SK-N-SH (cell line): ENCODE results near the gene GGT7. TPM values are rescaled to one million over a fixed set of nuclear protein-coding genes. Genes with fewer than 3 reads are reported as not detected.

Source experiments
- CTCF ChIA-PET: fragments of 300-600, 350-600 bp; formaldehyde crosslinking; extraction: SDS; loops from one replicate; lab custom pipeline; 2021; lab: Yijun Ruan, JAX
- POLR2A ChIA-PET: fragments of 350-600 bp; sonication (Branson Sonifier 250); formaldehyde crosslinking; extraction: SDS; loops from one replicate; lab custom pipeline; 2020; ENCODE audit warnings: antibody characterized with exemption, inconsistent platforms; lab: Yijun Ruan, JAX
- DNase-seq: peaks from one replicate; pipeline ENCODE4 v3.0.0; 2012
- H2AFZ ChIP-seq: fragments of 200-600 bp; sonication (generic); 2 replicates; pipeline ENCODE4 v1.8.1; 2016; ENCODE audit warnings: antibody characterized with exemption, mild to moderate bottlenecking, low read depth
- H3F3A ChIP-seq: fragments of 200-600 bp; sonication (generic); replicated peaks from 2 replicates; pipeline ENCODE3; 2016; ENCODE audit warnings: antibody characterized with exemption, mild to moderate bottlenecking; ENCODE audit not compliant: insufficient read depth
- H3K27ac ChIP-seq, 2 experiments: fragments of 200-500 bp in 1 of 2; fragments of 200-600 bp in 1 of 2; sonication (Bioruptor generic) in 1 of 2; sonication (generic), shearing (Covaris generic) in 1 of 2; 2 replicates each; pipeline versions ENCODE4 v1.5.1 to v1.6.1; 2014 to 2016; ENCODE audit warnings: low read depth in 2 of 2, inconsistent platforms in 1 of 2, low read length in 1 of 2, mild to moderate bottlenecking in 1 of 2, mixed read lengths in 1 of 2
- H3K27me3 ChIP-seq: fragments of 200-600 bp; sonication (generic), shearing (Covaris generic); 2 replicates; pipeline ENCODE4 v1.6.1; 2016; ENCODE audit warnings: mixed run types; ENCODE audit not compliant: insufficient read depth
- H3K36me3 ChIP-seq, 2 experiments: fragments of 200-500 bp in 1 of 2; fragments of 200-600 bp in 1 of 2; sonication (Bioruptor generic) in 1 of 2; sonication (generic) in 1 of 2; replicated peaks in 1 of 2; 2 replicates each; pipeline versions ENCODE3 to v1.5.1; 2014 to 2016; ENCODE audit warnings: low read length in 1 of 2, mild to moderate bottlenecking in 1 of 2; ENCODE audit not compliant: insufficient read depth in 2 of 2, control insufficient read depth in 1 of 2
- H3K4me1 ChIP-seq, 2 experiments: fragments of 200-500 bp in 1 of 2; fragments of 200-600 bp in 1 of 2; sonication (Bioruptor generic) in 1 of 2; sonication (generic), shearing (Covaris generic) in 1 of 2; 2 replicates each; pipeline versions ENCODE4 v1.5.1 to v1.6.1; 2014 to 2016; ENCODE audit warnings: low read depth in 1 of 2, low read length in 1 of 2, mixed run types in 1 of 2; ENCODE audit not compliant: insufficient read depth in 2 of 2, control insufficient read depth in 1 of 2
- H3K4me2 ChIP-seq: fragments of 200-600 bp; sonication (generic), shearing (Covaris generic); 2 replicates; pipeline ENCODE4 v1.6.1; 2017; ENCODE audit warnings: mixed run types
- H3K4me3 ChIP-seq, 2 experiments: fragments of 200-500 bp in 1 of 2; fragments of 200-600 bp in 1 of 2; sonication (Bioruptor generic) in 1 of 2; sonication (generic), shearing (Covaris generic) in 1 of 2; 2 replicates each; pipeline versions ENCODE4 v1.5.1 to v1.8.1; 2014 to 2016; ENCODE audit warnings: low read depth in 2 of 2, inconsistent platforms in 1 of 2, low read length in 1 of 2, mild to moderate bottlenecking in 1 of 2, mixed read lengths in 1 of 2, moderate library complexity in 1 of 2
- H3K79me2 ChIP-seq: fragments of 200-600 bp; sonication (generic); 2 replicates; pipeline ENCODE4 v1.8.1; 2017; ENCODE audit warnings: mild to moderate bottlenecking; ENCODE audit not compliant: insufficient read depth
- H3K9ac ChIP-seq: fragments of 200-600 bp; sonication (generic); 2 replicates; pipeline ENCODE4 v1.6.1; 2017; ENCODE audit warnings: mixed run types
- H3K9me2 ChIP-seq: fragments of 200-600 bp; sonication (generic); 2 replicates; pipeline ENCODE4 v1.6.1; 2017; ENCODE audit warnings: mixed run types
- H3K9me3 ChIP-seq: fragments of 200-600 bp; sonication (generic); 2 replicates; pipeline ENCODE4 v1.6.1; 2017; ENCODE audit warnings: mixed run types, mild to moderate bottlenecking, moderate library complexity
- H4K20me1 ChIP-seq: fragments of 200-600 bp; sonication (generic); 2 replicates; pipeline ENCODE4 v1.6.1; 2017; ENCODE audit warnings: mild to moderate bottlenecking, mixed run types; ENCODE audit not compliant: insufficient read depth
- CHD2 ChIP-seq: fragments of 150-350 bp; IDR thresholded peaks from 2 replicates; pipeline ENCODE4 v1.6.1; 2018; ENCODE audit warnings: low read length; ENCODE audit not compliant: partially characterized antibody
- CTCF ChIP-seq: fragments of 200-600 bp; sonication (generic); IDR thresholded peaks from 2 replicates; pipeline ENCODE4 v1.6.1; 2017; ENCODE audit warnings: antibody characterized with exemption, mild to moderate bottlenecking, moderate library complexity
- EP300 ChIP-seq, 2 experiments: IDR thresholded peaks; 2 replicates each; pipeline versions ENCODE4 v1.4.0 to v1.6.1; 2012; ENCODE audit warnings: borderline replicate concordance in 1 of 2, low read depth in 1 of 2, low read length in 1 of 2
- FOSL2 ChIP-seq: IDR thresholded peaks from 2 replicates; pipeline ENCODE4 v1.4.0; 2012; ENCODE audit warnings: low read depth, mild to moderate bottlenecking, moderate library complexity, borderline replicate concordance
- FOXM1 ChIP-seq: IDR thresholded peaks from 2 replicates; pipeline ENCODE4 v1.4.0; 2012; ENCODE audit warnings: low read depth, mild to moderate bottlenecking
- GABPA ChIP-seq: IDR thresholded peaks from 2 replicates; pipeline ENCODE4 v1.4.0; 2012; ENCODE audit warnings: low read depth, mild to moderate bottlenecking
- IRF3 ChIP-seq: fragments of 150-350 bp; IDR thresholded peaks from 2 replicates; pipeline ENCODE4 v1.6.1; 2016; ENCODE audit warnings: mild to moderate bottlenecking, low read depth, low read length
- MAX ChIP-seq: IDR thresholded peaks from 2 replicates; pipeline ENCODE4 v1.4.0; 2012; ENCODE audit warnings: low read depth
- MXI1 ChIP-seq: IDR thresholded peaks from 2 replicates; pipeline ENCODE4 v1.6.1; 2012; ENCODE audit warnings: mild to moderate bottlenecking, low read depth, low read length, improper control_type of control experiment
- NRF1 ChIP-seq: IDR thresholded peaks from 2 replicates; pipeline ENCODE4 v1.6.1; 2012; ENCODE audit warnings: low read depth, mild to moderate bottlenecking, low read length
- PBX3 ChIP-seq: IDR thresholded peaks from 2 replicates; pipeline ENCODE4; 2012
- RAD21 ChIP-seq: IDR thresholded peaks from 2 replicates; pipeline ENCODE4 v1.6.1; 2012; ENCODE audit warnings: mild to moderate bottlenecking, low read length
- RCOR1 ChIP-seq: fragments of 150-350 bp; IDR thresholded peaks from 2 replicates; pipeline ENCODE4 v1.6.1; 2017; ENCODE audit warnings: antibody characterized with exemption, low read length
- RFX5 ChIP-seq: IDR thresholded peaks from 2 replicates; pipeline ENCODE4 v1.6.1; 2012; ENCODE audit warnings: mild to moderate bottlenecking, improper control_type of control experiment, low read length
- RXRA ChIP-seq: IDR thresholded peaks from 2 replicates; pipeline ENCODE4 v1.4.0; 2012; ENCODE audit warnings: low read depth, mild to moderate bottlenecking, borderline replicate concordance
- SIN3A ChIP-seq: IDR thresholded peaks from 2 replicates; pipeline ENCODE4 v1.6.1; 2012; ENCODE audit warnings: low read depth, mild to moderate bottlenecking, low read length, moderate library complexity, borderline replicate concordance
- SMC3 ChIP-seq: IDR thresholded peaks from 2 replicates; pipeline ENCODE4 v1.6.1; 2012; ENCODE audit warnings: low read depth, low read length, improper control_type of control experiment
- TAF1 ChIP-seq: IDR thresholded peaks from 2 replicates; pipeline ENCODE4 v1.6.1; 2012; ENCODE audit warnings: low read depth, mild to moderate bottlenecking, low read length, moderate library complexity, borderline replicate concordance
- TEAD4 ChIP-seq: IDR thresholded peaks from 2 replicates; pipeline ENCODE4 v1.4.0; 2012; ENCODE audit warnings: mild to moderate bottlenecking, borderline replicate concordance; ENCODE audit not compliant: insufficient read depth
- USF2 ChIP-seq: fragments of 150-350 bp; IDR thresholded peaks from 2 replicates; pipeline ENCODE4 v1.6.1; 2017; ENCODE audit warnings: antibody characterized with exemption, low read length, low read depth, borderline replicate concordance
- WGBS: methylation state at CpG from one replicate; pipeline ENCODE4 v1.1.6; 2017; ENCODE audit warnings: low lambda C conversion rate; 5-methylcytosine and 5-hydroxymethylcytosine counted together
- polyA plus RNA-seq, 3 experiments: library from polyadenylated mRNA; depleted of rRNA; stranded (reverse); fragments of >200 nt; gene quantifications; 2 replicates each; pipeline ENCODE4 v1.2.3, GENCODE V29; 2012

The GGT7 gene
- polyA plus RNA-seq, 1 of the 3 experiments (the other 2 are of a cell fraction) = 22.5 TPM

DNA sequence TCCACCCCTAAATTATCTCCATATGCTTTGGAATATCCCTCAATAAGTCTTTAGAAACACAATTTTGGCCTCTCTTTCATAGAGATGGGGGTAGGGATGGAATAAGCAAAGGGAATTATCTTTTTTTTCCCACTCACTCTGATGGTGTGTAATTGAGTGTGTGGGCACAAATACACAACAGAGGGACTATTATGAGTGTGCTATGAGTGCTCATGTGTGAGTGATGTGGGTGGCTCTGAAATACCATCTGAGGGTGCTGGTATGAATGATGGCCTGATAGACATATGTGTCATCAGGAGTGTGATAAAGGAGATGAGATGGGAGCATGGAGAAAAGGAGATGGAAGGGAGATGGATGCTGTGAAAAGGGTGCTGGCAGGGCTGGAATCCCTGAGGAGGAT lies 47.4 kb upstream of the GGT7 start:
- Histone ChIP-seq H3K9me2 (no peaks in the 10 kb centered on the region), H3K4me3 (no peak overlapping the region), H3K79me2 (no peaks in the 10 kb centered on the region), H3K36me3 (peaks cover 4 to 6% of the 10 kb centered on the region in 2 experiments), H4K20me1 (no peaks in the 10 kb centered on the region), H3K9ac (no peak overlapping the region), H3K4me2 (no peak overlapping the region), H3K27ac (no peak overlapping the region), H3K27me3 (no peaks in the 10 kb centered on the region), H3F3A (peaks cover 4% of the 10 kb centered on the region), H2AFZ (no peak overlapping the region), H3K9me3 (no peaks in the 10 kb centered on the region), H3K4me1 (peaks cover 2 to 4% of the 10 kb centered on the region in 2 experiments; a peak in 1 of 4 replicates)
- POLR2A ChIA-PET = no interaction called here
- CTCF ChIA-PET = interaction anchor here (0.6 kb wide), 1 partner anchor 176 kb away, joined by 4 read pairs; no protein-coding TSS in a partner anchor
- DNase-seq = no peak
- TF ChIP-seq MAX (no peak), SIN3A (no peak), CTCF (no peak), RFX5 (no peak), IRF3 (no peak), TAF1 (no peak)

DNA sequence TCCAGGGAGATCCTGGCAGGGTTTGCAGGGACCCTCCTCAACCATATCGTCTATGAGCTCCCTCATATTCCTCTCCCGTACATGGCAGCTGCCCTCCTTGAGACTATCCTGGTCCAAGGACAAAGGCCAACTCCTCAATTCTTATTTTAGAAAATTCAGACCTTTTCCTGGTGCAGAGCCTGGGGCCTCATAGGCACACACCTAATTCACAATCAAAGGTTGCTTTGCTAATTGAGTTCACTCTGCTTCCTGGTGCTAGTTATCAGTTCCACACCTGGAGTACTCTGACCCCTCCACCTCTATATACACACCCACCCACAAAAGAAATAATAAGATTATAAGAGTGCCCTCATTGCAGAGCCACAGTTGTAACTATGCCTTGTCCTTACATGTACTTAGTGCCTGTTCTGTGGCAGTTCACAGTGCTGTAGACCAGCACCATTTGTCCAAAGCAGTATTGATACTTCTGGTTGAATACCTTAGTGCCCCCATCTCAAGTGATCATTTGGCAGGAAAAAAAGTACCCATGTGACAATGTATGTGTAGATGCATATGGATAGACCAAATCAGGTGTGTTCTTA lies 44.2 kb upstream of the GGT7 start:
- Histone ChIP-seq H3K36me3 (peaks cover 0 to 3% of the 10 kb centered on the region in 2 experiments), H3F3A (no peaks in the 10 kb centered on the region), H3K27ac (no peak overlapping the region), H2AFZ (no peak overlapping the region), H3K27me3 (no peaks in the 10 kb centered on the region), H3K9me3 (no peaks in the 10 kb centered on the region), H3K79me2 (no peaks in the 10 kb centered on the region), H3K4me1 (peaks cover 0 to 3% of the 10 kb centered on the region in 2 experiments; a peak in 1 of 4 replicates), H3K9me2 (no peaks in the 10 kb centered on the region), H3K9ac (no peak overlapping the region), H3K4me2 (no peak overlapping the region), H3K4me3 (no peak overlapping the region), H4K20me1 (no peaks in the 10 kb centered on the region)
- TF ChIP-seq USF2 = no peak
- no peak for TF ChIP-seq RFX5
- TF ChIP-seq RXRA = no peak
- TF ChIP-seq RAD21 = no peak
- no peak for TF ChIP-seq SMC3
- TF ChIP-seq MAX = no peak
- TF ChIP-seq PBX3 = no peak
- TF ChIP-seq MXI1 = no peak
- TF ChIP-seq GABPA = no peak
- no peak for TF ChIP-seq RCOR1
- no peak for TF ChIP-seq CHD2
- TF ChIP-seq FOSL2 = no peak
- TF ChIP-seq TEAD4 = no peak
- TF ChIP-seq NRF1 = no peak
- no peak for TF ChIP-seq FOXM1
- TF ChIP-seq EP300 (IDR thresholded peaks at IDR 0.05; ENCODE audit: borderline replicate concordance in 1 of 2, low read depth in 1 of 2, low read length in 1 of 2) = no peak
- no peak for TF ChIP-seq TAF1
- 76% methylated on average over 2 of the region's 2 CpGs for WGBS
- DNase-seq = no peak
- CTCF ChIA-PET = interaction anchor here (1.1 to 1.2 kb wide), 3 partner anchors 18 to 44 kb away, joined by 3 to 6 read pairs (median 4); no protein-coding TSS in a partner anchor
- POLR2A ChIA-PET = no interaction called here
